NCI-H526 treated with DMSO at 0.1 percent for 48 hours (cell line): ENCODE results near the gene PRAMEF26.
"Not testable (repeated sequence)": the region's sequence is repeated elsewhere in the genome, so short reads cannot be mapped to it uniquely, and the experiment has no call there.

Source experiments
- DNase-seq: peaks from one replicate; lab custom pipeline; 2025; lab: John Stamatoyannopoulos, UW

PRAMEF26 gene

DNA sequence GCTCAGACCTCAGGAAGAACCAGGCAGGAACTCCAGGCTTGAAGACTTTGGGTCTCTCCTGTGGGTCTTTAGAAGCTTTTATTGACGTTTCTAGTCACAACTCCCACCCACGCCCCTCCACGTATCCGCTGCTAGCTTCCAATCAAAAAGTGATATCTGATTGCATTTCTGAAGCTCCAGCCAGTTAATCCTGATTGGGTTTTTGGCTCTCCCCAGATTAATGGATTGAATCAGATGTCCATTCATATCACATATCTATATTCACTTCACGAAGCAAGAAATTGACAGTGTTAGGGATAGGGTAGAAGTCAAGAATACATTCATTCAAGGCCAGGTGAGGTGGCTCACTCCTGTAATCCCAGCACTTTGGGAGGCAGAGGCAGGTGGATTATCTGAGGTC is at the start of gene PRAMEF26:
TSS of gene PRAMEF26 (minus strand) at position 101 of the 400 bp plus-strand sequence. CDS start 2,914 bp downstream, outside the sequence.
- DNase-seq, result not testable (repeated sequence)

- not testable (repeated sequence) for DNase-seq
Measured at GRCh38 chr1:13201309-13201708, 45.5 kb upstream of the PRAMEF26 start, which contains the start of gene PRAMEF13. Gene PRAMEF13 (minus strand): TSS chr1:13201409. CDS start chr1:13199589, 1,820 bp downstream.

- not testable (repeated sequence) for DNase-seq
Measured at GRCh38 chr1:13171548-13171947, 15.7 kb upstream of the PRAMEF26 start, which contains the start of gene PRAMEF9. Gene PRAMEF9 (plus strand): TSS chr1:13171848. CDS start chr1:13175281, 3,433 bp downstream.

- not testable (repeated sequence) for DNase-seq
Measured at GRCh38 chr1:13165531-13165930, 9.7 kb upstream of the PRAMEF26 start, which contains the start of gene HNRNPCL4. Gene HNRNPCL4 (minus strand): TSS chr1:13165631. CDS start chr1:13165467, 164 bp downstream.

- DNase-seq, result not testable (repeated sequence)
Measured at GRCh38 chr1:13116754-13117153, 39.1 kb downstream of the PRAMEF26 start, which contains the start of gene HNRNPCL2. Gene HNRNPCL2 (minus strand): TSS chr1:13116854. CDS start chr1:13116400, 454 bp downstream.
